Measurements from ENCODE around the gene TMEM30B.
A peak's percentile ranks its signal among the peaks of the same experiment; 100 is the strongest.

DNA sequence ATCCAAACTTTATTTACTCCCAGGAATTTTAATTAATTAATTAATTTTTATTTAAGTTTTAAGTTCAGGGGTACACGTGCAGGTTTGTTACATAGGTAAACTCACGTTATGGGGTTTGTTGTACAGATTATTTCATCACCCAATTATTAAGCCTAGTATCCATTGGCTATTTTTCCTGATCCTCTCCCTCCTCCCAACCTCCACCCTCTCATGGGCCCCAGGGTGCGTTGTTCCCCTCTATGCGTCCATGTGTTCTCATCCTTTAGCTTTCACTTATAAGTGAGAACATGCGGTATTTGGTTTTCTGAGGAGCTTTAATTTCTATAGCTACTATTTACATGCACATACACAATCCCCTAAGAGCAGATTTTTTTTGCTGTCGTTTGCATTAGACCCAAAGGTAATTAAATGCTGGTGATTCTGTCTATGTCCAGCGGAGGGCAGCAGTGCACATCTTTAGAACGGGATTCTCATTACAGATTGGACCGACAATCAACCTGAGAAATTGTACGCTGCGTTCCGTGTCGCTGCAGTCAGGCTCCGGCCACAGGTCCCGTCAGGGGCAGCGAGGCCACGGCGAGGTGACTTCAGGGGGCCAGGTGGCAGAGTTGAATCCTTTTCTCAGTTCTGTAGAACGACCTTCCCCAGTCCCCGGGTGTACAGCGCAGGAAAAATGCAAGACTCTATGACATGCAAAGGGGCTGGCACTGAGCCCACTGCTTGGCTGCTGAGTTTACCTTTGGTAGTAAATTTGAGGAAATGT lies 11.6 kb downstream of the TMEM30B start:
- TF ChIP-seq, protein P1, sequence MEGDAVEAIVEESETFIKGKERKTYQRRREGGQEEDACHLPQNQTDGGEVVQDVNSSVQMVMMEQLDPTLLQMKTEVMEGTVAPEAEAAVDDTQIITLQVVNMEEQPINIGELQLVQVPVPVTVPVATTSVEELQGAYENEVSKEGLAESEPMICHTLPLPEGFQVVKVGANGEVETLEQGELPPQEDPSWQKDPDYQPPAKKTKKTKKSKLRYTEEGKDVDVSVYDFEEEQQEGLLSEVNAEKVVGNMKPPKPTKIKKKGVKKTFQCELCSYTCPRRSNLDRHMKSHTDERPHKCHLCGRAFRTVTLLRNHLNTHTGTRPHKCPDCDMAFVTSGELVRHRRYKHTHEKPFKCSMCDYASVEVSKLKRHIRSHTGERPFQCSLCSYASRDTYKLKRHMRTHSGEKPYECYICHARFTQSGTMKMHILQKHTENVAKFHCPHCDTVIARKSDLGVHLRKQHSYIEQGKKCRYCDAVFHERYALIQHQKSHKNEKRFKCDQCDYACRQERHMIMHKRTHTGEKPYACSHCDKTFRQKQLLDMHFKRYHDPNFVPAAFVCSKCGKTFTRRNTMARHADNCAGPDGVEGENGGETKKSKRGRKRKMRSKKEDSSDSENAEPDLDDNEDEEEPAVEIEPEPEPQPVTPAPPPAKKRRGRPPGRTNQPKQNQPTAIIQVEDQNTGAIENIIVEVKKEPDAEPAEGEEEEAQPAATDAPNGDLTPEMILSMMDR (IDR thresholded peaks at IDR 0.05; ENCODE audit: low read depth, low read length, missing input control), result peak; percentile 86
- no peak for TF ChIP-seq TAF1 (conservative IDR thresholded peaks at IDR 0.05)
- TF ChIP-seq EGR1 (IDR thresholded peaks at IDR 0.05; ENCODE audit: low read depth in 2 of 2), result no peak
- TF ChIP-seq JUND (IDR thresholded peaks at IDR 0.05), result no peak
- peak; percentile 28 for TF ChIP-seq YY1 (IDR thresholded peaks at IDR 0.05)
